ENCODE results near the gene GDF2. TPM values are rescaled to one million over a fixed set of nuclear protein-coding genes. Genes with fewer than 3 reads are reported as not detected.

GDF2 gene
- total and polyA plus RNA-seq, 2 experiments from 2014 or later = 0.39 TPM; not detected in 1

GRCh38 chr10:47372726-47373125, 50.5 kb downstream of the GDF2 start:
- no peak overlapping the region for H3K27ac ChIP-seq
- H3K4me2 ChIP-seq = no peak overlapping the region
- 91% methylated on average over 6 of the region's 6 CpGs for WGBS (ENCODE audit: low lambda C conversion rate, missing lambda C conversion rate)
- H3K79me2 ChIP-seq = no peaks in the 10 kb centered on the region
- H3K36me3 ChIP-seq (replicated peaks; ENCODE audit: insufficient read depth, low read depth) = no peaks in the 10 kb centered on the region
- no peak for DNase-seq (ENCODE audit: low spot score)
- TF ChIP-seq EZH2phosphoT487 (IDR thresholded peaks at IDR 0.05; ENCODE audit: low read depth, severe bottlenecking, unreplicated experiment) (no peak), CTCF (IDR thresholded peaks at IDR 0.05; ENCODE audit: poor library complexity) (no peak), EZH2 (IDR thresholded peaks at IDR 0.05; ENCODE audit: borderline replicate concordance) (no peak)
- H3K4me1 ChIP-seq (ENCODE audit: insufficient read depth) = peaks cover 3% of the 10 kb centered on the region
- no peak overlapping the region for H2AFZ ChIP-seq
- no peaks in the 10 kb centered on the region for H4K20me1 ChIP-seq (ENCODE audit: insufficient read depth, poor library complexity, severe bottlenecking)
- H3K4me3 ChIP-seq = no peak overlapping the region
- no peaks in the 10 kb centered on the region for H3K9me3 ChIP-seq (ENCODE audit: low read depth)
- H3K27me3 ChIP-seq = no peaks in the 10 kb centered on the region
- H3K9me2 ChIP-seq (replicated peaks; ENCODE audit: insufficient read depth) = no peaks in the 10 kb centered on the region

- WGBS (ENCODE audit: low lambda C conversion rate, missing lambda C conversion rate) = 83% methylated on average over 12 of the region's 12 CpGs
- Histone ChIP-seq H3K36me3 (replicated peaks; ENCODE audit: insufficient read depth, low read depth) (no peaks in the 10 kb centered on the region), H2AFZ (no peak overlapping the region), H3K27ac (no peak overlapping the region), H3K9me3 (ENCODE audit: low read depth) (no peaks in the 10 kb centered on the region), H3K4me1 (ENCODE audit: insufficient read depth) (peaks cover 3% of the 10 kb centered on the region), H4K20me1 (ENCODE audit: insufficient read depth, poor library complexity, severe bottlenecking) (no peaks in the 10 kb centered on the region), H3K79me2 (no peaks in the 10 kb centered on the region), H3K4me3 (no peak overlapping the region), H3K4me2 (no peak overlapping the region), H3K27me3 (no peaks in the 10 kb centered on the region), H3K9me2 (replicated peaks; ENCODE audit: insufficient read depth) (no peaks in the 10 kb centered on the region)
- no peak for DNase-seq (ENCODE audit: low spot score)
- TF ChIP-seq EZH2 (IDR thresholded peaks at IDR 0.05; ENCODE audit: borderline replicate concordance) (no peak), CTCF (IDR thresholded peaks at IDR 0.05; ENCODE audit: poor library complexity) (no peak), EZH2phosphoT487 (IDR thresholded peaks at IDR 0.05; ENCODE audit: low read depth, severe bottlenecking, unreplicated experiment) (no peak)
These were observed 52.6 kb downstream of the GDF2 start for GRCh38 chr10:47374611-47375536.

- H3K9me3 ChIP-seq (ENCODE audit: low read depth) = no peaks in the 10 kb centered on the region
- H2AFZ ChIP-seq = no peak overlapping the region
- H3K4me2 ChIP-seq = no peak overlapping the region
- no peak for TF ChIP-seq EZH2phosphoT487 (IDR thresholded peaks at IDR 0.05; ENCODE audit: low read depth, severe bottlenecking, unreplicated experiment)
- TF ChIP-seq CTCF (IDR thresholded peaks at IDR 0.05; ENCODE audit: poor library complexity) = no peak
- no peak for TF ChIP-seq EZH2 (IDR thresholded peaks at IDR 0.05; ENCODE audit: borderline replicate concordance)
- H3K79me2 ChIP-seq = no peaks in the 10 kb centered on the region
- no peaks in the 10 kb centered on the region for H3K36me3 ChIP-seq (replicated peaks; ENCODE audit: insufficient read depth, low read depth)
- 87% methylated on average over 10 of the region's 10 CpGs for WGBS (ENCODE audit: low lambda C conversion rate, missing lambda C conversion rate)
- H3K9me2 ChIP-seq (replicated peaks; ENCODE audit: insufficient read depth) = no peaks in the 10 kb centered on the region
- H3K27ac ChIP-seq = no peak overlapping the region
- no peak for DNase-seq (ENCODE audit: low spot score)
- H3K4me3 ChIP-seq = no peak overlapping the region
- H4K20me1 ChIP-seq (ENCODE audit: insufficient read depth, poor library complexity, severe bottlenecking) = no peaks in the 10 kb centered on the region
- peaks cover 9% of the 10 kb centered on the region for H3K4me1 ChIP-seq (ENCODE audit: insufficient read depth)
- no peaks in the 10 kb centered on the region for H3K27me3 ChIP-seq
These were observed 54.4 kb downstream of the GDF2 start for GRCh38 chr10:47376522-47377220.

Other genes starting within 250 kb of the GDF2 start
- gene GDF10, start 22.3 kb upstream of the GDF2 start, total RNA-seq = 2.3 and 2.5 TPM in 2 replicates
- 3.3 and 5.7 TPM in 2 replicates for gene GDF10, start 22.3 kb upstream of the GDF2 start, polyA plus RNA-seq
- gene RBP3, start 25.9 kb downstream of the GDF2 start, total RNA-seq = 0.53 and 0.56 TPM in 2 replicates
- 1.1 and 1.3 TPM in 2 replicates for gene RBP3, start 25.9 kb downstream of the GDF2 start, polyA plus RNA-seq
- gene ZNF488, start 61.8 kb downstream of the GDF2 start, total RNA-seq = 1.2 and 2.0 TPM in 2 replicates
- gene ZNF488, start 61.8 kb downstream of the GDF2 start, polyA plus RNA-seq = 1.8 and 2.5 TPM in 2 replicates
- 60.4 and 87.6 TPM in 2 replicates for gene ANXA8, start 161.7 kb downstream of the GDF2 start, total RNA-seq
- gene ANXA8, start 161.7 kb downstream of the GDF2 start, polyA plus RNA-seq = 213 and 296 TPM in 2 replicates
- not detected in 2 replicates for gene FAM25G, start 169.2 kb downstream of the GDF2 start, total RNA-seq
- gene FAM25G, start 169.2 kb downstream of the GDF2 start, polyA plus RNA-seq = 0.57 TPM in 1 of 2 replicates, not detected in the other
- gene AGAP9, start 201.2 kb downstream of the GDF2 start, total RNA-seq = 8.4 and 9.4 TPM in 2 replicates
- 6.9 and 7.2 TPM in 2 replicates for gene AGAP9, start 201.2 kb downstream of the GDF2 start, polyA plus RNA-seq